UCSD-AML1 (cell line): ENCODE data around the gene P2RX6.
"Not testable (repeated sequence)": the region's sequence is repeated elsewhere in the genome, so short reads cannot be mapped to it uniquely, and the experiment has no call there.

ENCODE experiments used
- DNase-seq: peaks from one replicate; lab custom pipeline; 2025; ENCODE audit not compliant: unreplicated experiment; lab: John Stamatoyannopoulos, UW

Gene P2RX6

DNA sequence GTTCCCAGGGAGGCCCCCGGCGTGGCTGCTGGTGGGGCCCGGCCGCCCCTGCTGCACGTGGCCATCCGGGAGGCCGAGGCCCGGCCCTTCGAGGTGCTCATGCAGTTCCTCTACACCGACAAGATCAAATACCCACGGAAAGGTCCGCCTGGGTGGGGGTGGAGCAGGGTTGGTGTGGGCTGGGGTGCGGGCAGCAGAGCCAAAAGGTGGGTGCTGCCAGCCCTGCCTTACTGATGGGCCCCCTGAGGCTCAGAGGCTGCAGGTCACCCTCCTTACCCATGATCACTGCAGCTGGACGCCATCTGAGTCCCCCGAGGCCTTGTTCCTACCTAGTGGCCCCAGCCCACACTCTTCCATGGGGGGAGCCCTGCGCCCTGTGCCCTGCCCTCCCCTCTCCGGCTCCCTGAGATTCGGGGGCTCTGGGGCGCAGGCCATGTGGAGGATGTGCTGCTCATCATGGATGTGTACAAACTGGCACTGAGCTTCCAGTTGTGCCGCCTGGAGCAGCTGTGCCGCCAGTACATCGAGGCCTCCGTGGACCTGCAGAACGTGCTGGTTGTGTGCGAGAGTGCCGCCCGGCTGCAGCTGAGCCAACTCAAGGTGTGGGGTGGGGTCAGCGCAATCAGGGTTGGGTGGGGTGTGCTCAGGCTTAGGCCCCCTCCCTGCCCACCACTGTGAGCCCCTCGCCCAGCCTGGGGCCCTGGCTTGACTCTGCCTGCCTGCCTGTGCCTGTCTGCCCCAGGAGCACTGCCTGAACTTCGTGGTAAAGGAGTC, 20.6 kb upstream of the P2RX6 start:
- DNase-seq: no peak

DNA sequence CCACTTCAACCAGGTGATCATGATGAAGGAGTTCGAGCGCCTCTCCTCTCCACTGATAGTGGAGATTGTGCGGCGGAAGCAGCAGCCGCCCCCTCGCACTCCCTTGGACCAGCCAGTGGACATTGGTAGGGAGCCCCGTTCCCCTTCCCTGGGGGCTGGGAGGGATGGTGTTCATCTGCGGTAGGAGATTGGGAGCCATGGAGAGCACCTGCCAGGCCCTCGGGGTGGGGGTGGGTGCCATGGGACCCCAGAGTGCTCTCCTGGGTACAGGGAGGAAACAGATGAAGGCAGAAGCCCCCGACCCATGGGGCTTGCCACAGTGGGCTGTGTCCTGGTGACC, 20.1 kb upstream of the P2RX6 start:
- no peak for DNase-seq

DNA sequence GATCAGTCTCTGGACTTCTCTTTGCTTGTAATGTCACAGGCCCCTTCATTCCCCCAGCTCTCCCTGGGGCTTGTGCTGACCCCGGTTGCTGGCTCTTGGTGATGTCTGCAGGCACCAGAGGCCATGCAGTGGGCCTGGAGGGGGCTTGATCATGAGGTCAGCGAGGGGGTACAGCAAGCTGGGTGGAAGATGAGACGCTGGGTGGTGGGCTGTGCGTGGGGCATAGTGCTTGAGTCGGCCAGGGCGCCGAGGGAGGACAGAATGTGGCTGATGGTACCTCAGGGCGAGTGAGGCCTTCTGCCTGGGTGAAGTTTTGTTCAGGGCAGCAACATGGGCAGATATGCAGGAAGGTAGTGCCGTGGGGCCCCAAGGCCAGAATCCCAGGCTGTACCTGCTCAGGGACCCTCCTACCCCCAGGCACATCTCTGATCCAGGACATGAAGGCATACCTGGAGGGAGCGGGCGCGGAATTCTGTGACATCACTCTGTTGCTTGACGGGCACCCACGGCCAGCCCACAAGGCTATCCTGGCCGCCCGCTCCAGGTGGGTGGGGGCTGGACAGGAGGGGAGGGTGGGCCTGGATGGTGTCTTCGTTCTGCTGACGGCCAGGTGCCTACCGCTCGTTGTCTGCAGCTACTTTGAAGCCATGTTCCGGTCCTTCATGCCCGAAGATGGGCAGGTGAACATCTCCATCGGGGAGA, 19.5 kb upstream of the P2RX6 start:
- no peak for DNase-seq

DNA sequence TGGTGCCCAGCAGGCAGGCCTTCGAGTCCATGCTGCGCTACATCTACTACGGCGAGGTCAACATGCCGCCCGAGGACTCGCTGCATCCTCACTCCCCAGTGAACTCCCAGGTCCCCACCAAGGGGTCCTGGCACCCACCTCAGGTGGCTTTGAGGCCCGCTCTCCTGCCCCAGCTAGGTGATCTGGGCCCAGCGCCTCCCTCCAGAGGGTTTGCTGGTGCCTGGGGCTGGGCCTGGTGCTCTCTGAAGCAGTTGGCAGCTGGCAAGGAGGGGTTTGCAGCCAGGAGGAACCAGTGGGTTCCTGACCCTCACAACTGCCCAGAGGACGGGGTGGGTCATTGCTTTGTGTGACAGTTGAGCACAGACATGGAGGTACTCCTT, 18.9 kb upstream of the P2RX6 start:
- DNase-seq: no peak

DNA sequence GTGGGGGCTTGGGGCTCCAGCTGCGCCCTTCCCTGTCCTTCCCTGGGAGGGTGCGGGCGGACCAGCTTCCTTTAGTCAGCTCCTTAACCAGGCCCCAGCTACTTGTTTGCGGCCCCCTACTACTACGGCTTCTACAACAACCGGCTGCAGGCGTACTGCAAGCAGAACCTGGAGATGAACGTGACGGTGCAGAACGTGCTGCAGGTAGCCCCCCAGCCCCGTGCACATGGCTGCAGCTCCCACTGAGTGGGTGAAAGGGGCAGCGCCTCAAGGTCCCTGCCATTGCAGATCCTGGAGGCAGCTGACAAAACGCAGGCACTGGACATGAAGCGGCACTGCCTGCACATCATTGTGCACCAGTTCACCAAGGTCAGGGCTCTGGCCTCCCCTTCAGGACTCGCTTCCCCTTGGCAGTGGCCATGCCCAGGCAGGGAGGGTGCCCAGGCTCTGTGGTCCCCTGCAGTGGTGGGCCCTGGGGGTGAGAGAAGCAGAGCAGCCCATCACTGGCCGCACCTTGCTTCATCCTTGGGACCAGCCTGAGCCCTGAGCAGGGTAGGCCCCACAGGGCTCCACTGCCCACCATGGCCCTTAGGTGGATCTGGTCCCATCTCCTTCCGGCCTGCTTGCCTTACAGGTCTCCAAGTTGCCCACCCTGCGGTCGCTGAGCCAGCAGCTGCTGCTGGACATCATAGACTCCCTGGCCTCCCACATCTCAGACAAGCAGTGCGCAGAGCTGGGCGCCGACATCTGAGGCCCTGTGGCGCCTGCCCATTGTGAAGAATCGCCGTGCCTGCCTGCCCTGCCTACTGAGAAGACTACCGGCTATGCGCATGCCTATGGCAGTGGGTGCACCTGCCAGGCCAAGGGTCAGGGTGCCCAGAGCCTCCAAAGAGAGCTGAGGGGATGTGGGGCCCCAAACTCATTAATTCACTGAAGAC, 18.1 kb upstream of the P2RX6 start:
- DNase-seq: no peak

DNA sequence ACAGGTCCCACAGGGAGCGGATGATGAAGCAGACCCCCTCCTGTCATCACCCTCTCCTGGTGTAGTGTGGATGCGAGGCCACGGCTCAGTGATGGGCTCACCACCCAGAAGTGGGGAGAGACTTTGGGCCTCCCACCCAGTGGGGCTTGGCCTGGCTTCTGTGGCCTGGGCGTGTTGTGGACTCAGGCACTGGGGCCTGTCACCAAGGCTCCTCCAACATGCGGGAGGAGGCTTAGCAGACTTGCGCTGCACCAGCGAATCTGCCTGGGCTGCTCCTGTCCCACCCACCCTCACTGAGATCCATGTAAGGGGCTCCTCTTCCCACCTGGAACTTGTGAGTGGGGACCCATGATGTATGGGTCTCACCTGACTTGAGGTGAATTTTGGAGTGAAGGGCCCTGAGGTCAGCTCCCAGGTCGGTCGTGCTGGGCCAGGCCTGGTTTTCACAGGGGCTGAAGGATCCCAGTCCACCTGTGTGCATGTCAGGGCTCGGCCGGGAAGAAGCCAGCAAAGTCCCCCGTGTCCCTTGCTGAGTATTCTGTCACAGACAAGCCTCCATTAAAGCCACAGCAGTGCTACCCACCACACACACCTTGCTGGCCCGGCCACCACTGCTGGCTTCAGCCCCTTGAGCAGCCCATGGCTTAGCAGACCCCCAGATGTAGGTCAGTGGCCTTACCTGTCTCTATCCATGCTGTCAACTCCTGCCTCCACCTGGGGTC, 17.3 kb upstream of the P2RX6 start:
- DNase-seq: no peak

DNA sequence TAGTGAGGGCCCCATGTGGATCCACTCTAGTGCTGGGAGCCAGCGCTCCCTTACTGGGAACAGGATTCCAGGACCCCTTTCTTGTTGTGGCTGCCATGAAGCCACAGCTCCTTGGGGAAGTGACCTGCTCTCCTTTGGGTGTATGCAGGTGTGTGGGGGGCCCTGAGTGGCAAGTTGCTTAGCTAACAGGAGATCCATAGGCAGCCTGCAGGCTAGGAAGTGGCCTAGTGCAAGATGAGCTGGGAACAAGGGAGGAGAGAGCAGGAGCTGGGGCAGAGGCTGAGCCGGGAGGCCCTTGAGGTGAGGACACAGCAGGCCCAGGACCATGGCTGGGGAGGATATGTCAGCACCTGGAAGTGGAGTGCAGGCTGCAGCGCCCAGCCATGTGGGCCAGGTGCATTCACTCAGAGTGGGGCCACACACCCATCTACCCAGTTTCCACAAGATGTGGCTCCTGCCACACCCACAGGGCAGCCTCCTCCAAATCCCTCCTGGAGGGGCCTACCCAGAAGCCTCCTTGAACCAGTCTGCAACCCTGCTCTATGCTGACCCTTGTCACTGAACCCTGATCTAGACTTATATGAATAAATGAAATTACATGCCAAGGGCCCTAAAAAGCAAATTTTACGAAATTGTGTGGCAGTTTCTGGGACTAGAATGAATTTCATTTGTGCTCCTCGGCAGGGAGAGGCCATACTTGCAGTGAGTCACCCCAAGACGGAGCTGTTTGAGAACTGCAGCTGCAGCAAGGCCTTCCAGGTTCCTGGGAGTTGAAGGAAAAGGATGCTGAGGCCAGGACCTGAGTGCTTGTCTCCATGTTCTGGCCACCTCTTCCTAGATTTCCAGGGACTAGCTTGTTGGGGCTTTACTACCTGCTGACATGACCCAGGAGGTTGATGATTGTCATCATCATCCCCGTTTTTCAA, 16.3 kb upstream of the P2RX6 start:
- DNase-seq: no peak

DNA sequence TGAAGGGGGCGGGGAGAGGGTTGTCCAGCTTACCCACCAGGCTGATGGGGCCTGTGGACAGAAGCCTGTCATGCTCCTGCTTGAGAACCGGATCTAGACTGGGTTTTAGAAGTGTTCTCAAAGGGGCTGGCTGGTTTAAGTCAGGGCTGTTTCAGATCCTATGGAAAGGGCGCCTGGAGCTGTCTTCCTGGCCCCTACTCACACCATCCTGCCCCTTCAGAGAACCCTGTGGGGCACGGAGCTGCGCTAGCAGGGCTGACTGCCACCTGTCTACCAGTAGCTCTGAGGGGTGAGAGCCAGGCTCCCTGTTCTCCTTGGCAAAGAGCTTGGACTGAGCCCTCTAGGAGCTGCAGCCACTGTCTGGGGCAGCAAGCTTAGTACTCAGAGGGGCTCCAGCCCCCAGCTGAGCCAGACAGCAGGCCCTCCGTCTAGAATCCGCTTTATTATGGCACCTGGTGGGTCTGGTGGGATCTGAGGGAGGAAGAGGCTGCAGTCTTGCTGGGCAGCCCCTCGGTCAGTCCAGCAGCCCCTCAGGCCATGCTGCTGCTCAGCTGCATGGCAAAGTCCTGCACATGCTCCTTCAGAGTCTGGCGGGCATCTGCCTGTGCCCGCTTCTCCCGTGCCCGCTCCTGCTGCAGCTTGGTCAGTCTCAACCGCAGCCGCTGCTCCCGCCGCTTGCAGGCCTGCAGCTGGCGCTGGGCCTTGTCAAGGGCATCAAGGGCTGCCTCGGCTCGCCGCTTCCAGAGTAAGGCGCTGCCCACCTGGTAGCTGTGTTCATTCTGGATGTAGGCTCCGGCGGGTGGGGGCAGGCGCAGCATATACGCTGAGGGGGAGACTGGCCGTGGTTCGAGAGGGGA, 15.4 kb upstream of the P2RX6 start:
- DNase-seq: no peak

DNA sequence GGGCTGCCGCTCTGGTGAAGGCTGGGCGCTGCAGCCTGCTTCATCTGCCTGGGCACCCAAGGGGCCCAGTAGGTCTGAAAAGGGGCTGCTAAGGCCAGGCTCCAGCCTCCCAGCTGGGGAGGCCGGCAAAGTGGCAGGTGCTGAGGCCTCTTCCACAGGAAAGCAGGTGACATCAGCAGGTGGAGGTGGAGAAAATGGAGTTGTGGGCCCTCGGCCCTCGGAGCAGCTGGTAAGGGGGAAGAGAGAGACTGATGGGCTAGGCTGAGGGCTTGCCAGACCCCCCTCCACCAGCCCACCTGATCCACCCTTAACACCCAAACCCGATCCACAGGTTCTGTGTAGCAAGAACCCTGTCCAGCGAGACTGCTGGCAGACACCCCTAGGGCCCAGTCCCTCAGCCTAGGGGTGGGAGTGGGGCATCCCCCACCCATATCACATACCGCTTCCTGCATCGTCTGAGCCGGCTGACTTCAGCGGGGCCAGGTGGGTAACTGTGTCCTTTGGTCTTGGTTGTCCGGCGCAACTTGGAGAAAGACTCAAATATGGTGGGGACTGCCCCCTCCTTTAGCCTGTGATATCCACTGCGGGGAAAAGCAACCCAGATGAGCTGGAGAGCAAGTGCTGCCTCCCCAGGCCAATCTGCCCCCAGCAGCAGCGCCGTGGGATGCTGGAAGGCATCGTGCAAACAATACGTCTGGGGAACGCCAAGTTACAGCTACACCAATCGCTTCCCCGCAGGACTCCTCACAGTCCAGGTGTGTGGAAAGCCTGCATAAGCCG, 14.6 kb upstream of the P2RX6 start:
- DNase-seq: no peak

DNA sequence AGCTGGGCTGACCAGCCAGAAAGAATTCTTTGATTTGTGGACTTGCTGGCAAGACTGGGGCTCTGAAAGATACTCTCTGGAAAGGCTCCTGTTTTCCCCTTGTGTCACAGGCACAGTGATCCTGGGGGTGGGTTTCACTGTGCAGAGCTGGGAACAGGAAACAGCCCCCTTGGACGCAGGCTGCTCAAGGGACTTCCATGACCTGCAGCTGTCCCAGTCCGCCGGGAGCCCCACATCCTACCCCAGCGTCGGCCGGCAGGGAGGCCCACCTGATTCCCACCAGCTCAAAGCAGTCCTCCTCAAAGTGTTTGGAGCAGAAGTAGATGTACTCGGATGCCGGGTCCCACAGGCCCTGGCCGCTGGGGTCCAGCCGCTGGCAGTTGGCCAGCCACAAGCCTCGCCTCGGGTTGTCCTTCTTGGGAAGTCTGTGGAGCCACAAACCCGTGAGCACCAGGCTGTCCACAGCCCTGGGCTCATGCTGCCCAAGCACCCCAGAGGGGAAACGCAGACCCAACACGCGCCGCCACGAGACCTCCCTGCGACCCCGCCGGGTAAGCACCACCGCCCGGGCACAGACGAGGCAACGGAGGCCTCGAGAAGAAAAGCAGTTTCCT, 13.9 kb upstream of the P2RX6 start:
- DNase-seq: no peak

DNA sequence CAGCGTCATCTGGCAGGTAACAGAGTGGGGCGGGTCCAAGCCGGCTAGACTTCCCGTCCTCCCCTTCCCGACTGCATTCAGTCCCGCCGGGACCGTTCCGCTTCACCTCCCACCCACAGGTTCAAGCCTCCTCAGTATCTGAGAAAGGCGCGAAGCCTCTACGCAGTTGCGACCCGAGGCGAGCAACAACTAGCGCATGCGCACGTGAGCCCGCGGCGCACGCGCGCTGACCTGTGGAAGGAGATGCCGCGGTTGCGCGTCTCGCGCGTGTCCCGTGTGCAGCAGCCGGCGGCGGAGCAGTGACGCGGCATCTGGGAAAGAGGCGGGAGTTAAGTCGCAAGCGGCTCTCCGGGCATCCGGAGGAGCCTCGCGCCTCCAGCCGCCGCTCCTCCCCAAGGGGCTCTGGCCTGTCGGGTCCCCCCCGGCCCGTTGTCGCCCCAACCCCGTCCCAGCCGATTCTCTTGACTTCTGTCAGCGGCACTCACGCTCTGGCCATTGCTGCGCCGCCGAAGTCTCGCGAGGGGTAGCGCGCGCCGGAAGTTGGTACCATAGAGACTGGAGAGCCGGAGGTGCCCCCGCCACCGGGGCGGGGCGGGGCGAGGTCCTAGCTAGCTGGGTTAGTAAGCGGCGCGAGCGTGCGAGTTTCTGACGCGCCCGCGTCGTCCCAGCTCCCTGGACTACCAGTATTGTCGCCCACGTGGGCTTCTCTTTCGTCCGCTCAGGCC, 13.2 kb upstream of the P2RX6 start, which contains the start of gene THAP7:
TSS of gene THAP7 (minus strand) at position 518 of the 725 bp plus-strand sequence. CDS start at position 311, 207 bp downstream.
- peak; percentile 97 for DNase-seq

DNA sequence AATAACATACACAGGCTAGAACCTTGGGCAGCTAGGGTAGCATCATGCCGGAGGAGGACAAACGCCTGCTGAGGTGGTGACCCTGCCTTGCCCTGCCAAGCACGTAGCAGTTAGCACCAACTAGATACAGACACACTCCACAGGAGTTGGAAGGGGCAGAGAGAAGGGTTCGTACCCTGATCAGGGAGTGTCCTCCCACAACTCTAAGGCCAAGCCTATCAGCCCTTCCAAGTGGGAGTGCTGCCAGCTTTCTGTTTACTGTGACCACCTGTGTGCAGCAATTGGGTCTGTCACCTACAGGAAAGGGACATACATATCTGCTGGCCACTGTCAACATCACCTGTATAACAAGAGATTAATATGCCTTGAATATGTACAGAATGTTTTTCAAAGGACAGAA, 11.2 kb upstream of the P2RX6 start:
- DNase-seq: no peak

DNA sequence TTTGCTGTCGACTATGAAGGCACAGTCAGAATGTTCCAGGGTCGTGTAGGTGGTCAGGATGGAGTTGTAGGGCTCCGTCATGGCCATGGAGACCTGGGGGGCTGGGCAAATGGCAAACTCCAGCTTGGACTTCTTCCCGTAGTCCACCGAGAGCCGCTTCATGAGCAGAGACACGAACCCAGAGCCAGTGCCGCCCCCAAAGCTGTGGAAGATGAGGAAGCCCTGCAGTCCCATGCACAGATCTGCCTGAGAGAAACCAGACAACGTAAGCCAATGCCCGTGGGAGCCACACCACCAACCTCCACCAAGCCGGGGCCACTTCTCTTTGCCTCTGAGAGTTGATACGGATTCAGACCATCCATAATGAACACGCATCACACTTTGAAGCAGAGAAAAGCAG, 5.8 kb upstream of the P2RX6 start:
- not testable (repeated sequence) for DNase-seq

DNA sequence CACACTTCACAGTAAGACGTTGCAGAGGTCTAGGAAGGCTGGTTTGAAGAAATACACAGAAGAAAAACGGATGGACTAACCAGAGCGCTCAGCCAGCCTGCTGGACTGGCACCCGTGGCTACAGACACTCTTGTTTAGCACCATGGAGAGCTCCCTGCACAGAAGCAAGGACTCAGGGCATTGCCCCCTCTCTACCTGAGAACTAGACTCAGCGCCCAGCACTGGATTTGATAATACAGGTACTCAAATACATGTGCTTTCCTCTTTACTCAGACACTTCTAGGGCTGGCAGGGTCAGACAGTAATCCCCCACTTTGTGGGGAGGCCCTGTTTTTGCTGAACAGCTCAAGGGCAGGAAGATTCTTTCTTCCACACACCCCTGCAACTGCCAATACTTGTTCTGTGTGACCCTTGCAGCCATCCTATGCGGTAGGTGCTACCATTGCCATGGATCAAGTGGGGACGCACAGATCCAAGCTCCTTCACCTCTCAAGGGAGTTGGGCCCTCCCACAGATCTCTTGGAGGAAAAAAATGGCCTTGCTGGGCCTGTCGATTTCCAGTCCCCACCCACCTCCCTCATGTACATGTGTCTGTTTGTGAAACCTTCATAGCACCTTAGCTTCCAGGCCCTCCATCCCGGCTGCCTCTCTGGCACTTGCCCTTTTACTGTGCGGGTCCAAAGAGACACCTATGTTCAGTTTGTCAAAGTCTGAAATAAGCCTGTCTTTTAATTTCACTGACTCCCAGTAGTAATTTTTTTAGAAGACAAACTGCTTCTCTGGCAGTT, 5.1 kb upstream of the P2RX6 start:
- DNase-seq: peak; percentile 34

DNA sequence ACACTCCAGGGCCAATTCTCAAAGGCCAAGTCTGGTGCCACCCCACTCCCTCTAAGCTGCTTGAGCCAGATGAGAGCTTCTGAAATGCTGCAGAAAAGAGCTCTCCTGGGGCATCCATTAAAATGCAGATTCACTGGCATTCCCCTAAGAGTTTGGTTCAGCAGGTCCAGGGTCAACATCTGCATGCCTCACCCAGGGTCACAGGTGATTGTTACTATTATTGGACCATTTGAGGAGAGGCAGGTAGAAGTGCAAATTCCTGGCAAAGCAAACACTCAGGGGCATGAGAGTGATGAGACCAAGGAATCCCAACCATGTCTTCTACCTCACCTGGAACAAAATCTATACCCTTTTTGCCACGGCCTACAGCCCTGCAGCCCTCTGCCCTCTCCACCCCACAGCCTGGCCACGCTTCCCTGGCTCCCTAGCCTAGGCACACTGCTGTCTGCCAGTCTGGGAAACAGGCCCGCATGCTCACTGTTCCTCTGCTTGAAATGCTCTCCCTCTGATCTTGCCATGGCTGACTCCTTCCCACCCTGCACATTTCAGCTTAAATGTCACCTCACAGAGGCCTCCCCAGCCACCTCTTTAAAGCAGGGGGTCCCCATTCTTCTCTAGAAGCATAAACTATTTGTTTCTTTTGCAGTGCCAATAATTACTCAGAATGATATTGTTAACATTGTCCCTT, 4.4 kb upstream of the P2RX6 start:
- no peak for DNase-seq
